ENCODE data around the gene SMG6. TPM values are rescaled to one million over a fixed set of nuclear protein-coding genes. Genes with fewer than 3 reads are reported as not detected.

Gene SMG6
- total RNA-seq, 1 donor from 2014 or later: 39.7 TPM

GRCh38 chr17:2183346-2183745, 120.2 kb downstream of the SMG6 start:
- no peaks in the 10 kb centered on the region for H3K9me3 Mint-ChIP-seq (ENCODE audit: unreplicated experiment)
- H3K27me3 ChIP-seq (ENCODE audit: insufficient read depth, low read length): no peaks in the 10 kb centered on the region
- no peaks in the 10 kb centered on the region for H3K79me2 ChIP-seq (ENCODE audit: insufficient read depth, low read length)
- peak overlapping the region; percentile 15 for H3K27ac ChIP-seq (ENCODE audit: low read depth, low read length)
- TF ChIP-seq, protein P1, sequence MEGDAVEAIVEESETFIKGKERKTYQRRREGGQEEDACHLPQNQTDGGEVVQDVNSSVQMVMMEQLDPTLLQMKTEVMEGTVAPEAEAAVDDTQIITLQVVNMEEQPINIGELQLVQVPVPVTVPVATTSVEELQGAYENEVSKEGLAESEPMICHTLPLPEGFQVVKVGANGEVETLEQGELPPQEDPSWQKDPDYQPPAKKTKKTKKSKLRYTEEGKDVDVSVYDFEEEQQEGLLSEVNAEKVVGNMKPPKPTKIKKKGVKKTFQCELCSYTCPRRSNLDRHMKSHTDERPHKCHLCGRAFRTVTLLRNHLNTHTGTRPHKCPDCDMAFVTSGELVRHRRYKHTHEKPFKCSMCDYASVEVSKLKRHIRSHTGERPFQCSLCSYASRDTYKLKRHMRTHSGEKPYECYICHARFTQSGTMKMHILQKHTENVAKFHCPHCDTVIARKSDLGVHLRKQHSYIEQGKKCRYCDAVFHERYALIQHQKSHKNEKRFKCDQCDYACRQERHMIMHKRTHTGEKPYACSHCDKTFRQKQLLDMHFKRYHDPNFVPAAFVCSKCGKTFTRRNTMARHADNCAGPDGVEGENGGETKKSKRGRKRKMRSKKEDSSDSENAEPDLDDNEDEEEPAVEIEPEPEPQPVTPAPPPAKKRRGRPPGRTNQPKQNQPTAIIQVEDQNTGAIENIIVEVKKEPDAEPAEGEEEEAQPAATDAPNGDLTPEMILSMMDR (IDR thresholded peaks at IDR 0.05; ENCODE audit: insufficient read depth, low read depth, low read length): no peak
- no peak for TF ChIP-seq EZH2 (IDR thresholded peaks at IDR 0.05; ENCODE audit: insufficient read depth, low read length)
- H4K20me1 ChIP-seq (ENCODE audit: insufficient read depth, low read length): no peaks in the 10 kb centered on the region
- no peak for DNase-seq (ENCODE audit: low read depth)
- peak overlapping the region; percentile 10 for H3K9ac ChIP-seq (ENCODE audit: low read length)
- H2AFZ ChIP-seq (ENCODE audit: low read depth, low read length): no peak overlapping the region
- H3K36me3 Mint-ChIP-seq (ENCODE audit: low read depth, unreplicated experiment): peaks cover 39% of the 10 kb centered on the region
- no peak overlapping the region for H3K4me3 Mint-ChIP-seq (ENCODE audit: unreplicated experiment)
- H3K27me3 Mint-ChIP-seq (ENCODE audit: low read depth, unreplicated experiment): no peaks in the 10 kb centered on the region
- no peak overlapping the region for H3K4me3 ChIP-seq (ENCODE audit: insufficient read depth, low read depth, low read length)
- H3K4me1 ChIP-seq (ENCODE audit: insufficient read depth, low read length): peaks cover 44% of the 10 kb centered on the region
- no peaks in the 10 kb centered on the region for H3K9me3 ChIP-seq (ENCODE audit: insufficient read depth, low read depth, low read length)
- H3K4me2 ChIP-seq (ENCODE audit: low read length): no peak overlapping the region
- peak overlapping the region; percentile 67 for H3K27ac Mint-ChIP-seq (ENCODE audit: unreplicated experiment)
- FAIRE-seq: peak; percentile 50
- peaks cover 12% of the 10 kb centered on the region for H3K36me3 ChIP-seq (ENCODE audit: insufficient read depth, low read length)
- peaks cover 32% of the 10 kb centered on the region for H3K4me1 Mint-ChIP-seq (ENCODE audit: low read depth, unreplicated experiment)

- H3K27me3 ChIP-seq (ENCODE audit: insufficient read depth, low read length): no peaks in the 10 kb centered on the region
- H3K36me3 ChIP-seq (ENCODE audit: insufficient read depth, low read length): peaks cover 8% of the 10 kb centered on the region
- H3K4me2 ChIP-seq (ENCODE audit: low read length): peak overlapping the region; percentile 30
- H3K9ac ChIP-seq (ENCODE audit: low read length): peak overlapping the region; percentile 70
- FAIRE-seq (peak; percentile 9), DNase-seq (ENCODE audit: low read depth) (no peak)
- Mint-ChIP-seq H3K4me1 (ENCODE audit: low read depth, unreplicated experiment) (peaks cover 39% of the 10 kb centered on the region), H3K27ac (ENCODE audit: unreplicated experiment) (peak overlapping the region; percentile 95), H3K9me3 (ENCODE audit: unreplicated experiment) (no peaks in the 10 kb centered on the region), H3K4me3 (ENCODE audit: unreplicated experiment) (peak overlapping the region; percentile 60), H3K36me3 (ENCODE audit: low read depth, unreplicated experiment) (peaks cover 38% of the 10 kb centered on the region), H3K27me3 (ENCODE audit: low read depth, unreplicated experiment) (no peaks in the 10 kb centered on the region)
- no peak overlapping the region for H3K4me3 ChIP-seq (ENCODE audit: insufficient read depth, low read depth, low read length)
- peak overlapping the region; percentile 79 for H3K27ac ChIP-seq (ENCODE audit: low read depth, low read length)
- TF ChIP-seq, protein P1 (IDR thresholded peaks at IDR 0.05; ENCODE audit: insufficient read depth, low read depth, low read length): no peak
- TF ChIP-seq EZH2 (IDR thresholded peaks at IDR 0.05; ENCODE audit: insufficient read depth, low read length): no peak
- H4K20me1 ChIP-seq (ENCODE audit: insufficient read depth, low read length): no peaks in the 10 kb centered on the region
- no peaks in the 10 kb centered on the region for H3K9me3 ChIP-seq (ENCODE audit: insufficient read depth, low read depth, low read length)
- H3K79me2 ChIP-seq (ENCODE audit: insufficient read depth, low read length): peaks cover 11% of the 10 kb centered on the region
- H3K4me1 ChIP-seq (ENCODE audit: insufficient read depth, low read length): peaks cover 57% of the 10 kb centered on the region
- H2AFZ ChIP-seq (ENCODE audit: low read depth, low read length): peak overlapping the region; percentile 22
These were observed 121.6 kb downstream of the SMG6 start for GRCh38 chr17:2181897-2182448.

- Histone ChIP-seq H3K4me3 (ENCODE audit: insufficient read depth, low read depth, low read length) (no peak overlapping the region), H3K36me3 (ENCODE audit: insufficient read depth, low read length) (peaks cover 8% of the 10 kb centered on the region), H3K9ac (ENCODE audit: low read length) (peak overlapping the region; percentile 70), H3K79me2 (ENCODE audit: insufficient read depth, low read length) (peaks cover 11% of the 10 kb centered on the region), H3K27me3 (ENCODE audit: insufficient read depth, low read length) (no peaks in the 10 kb centered on the region), H4K20me1 (ENCODE audit: insufficient read depth, low read length) (no peaks in the 10 kb centered on the region), H3K4me2 (ENCODE audit: low read length) (peak overlapping the region; percentile 30), H3K9me3 (ENCODE audit: insufficient read depth, low read depth, low read length) (no peaks in the 10 kb centered on the region), H3K4me1 (ENCODE audit: insufficient read depth, low read length) (peaks cover 57% of the 10 kb centered on the region), H2AFZ (ENCODE audit: low read depth, low read length) (peak overlapping the region; percentile 22), H3K27ac (ENCODE audit: low read depth, low read length) (peak overlapping the region; percentile 79)
- DNase-seq (ENCODE audit: low read depth) (peak; percentile 96), FAIRE-seq (peak; percentile 91)
- Mint-ChIP-seq H3K27ac (ENCODE audit: unreplicated experiment) (peak overlapping the region; percentile 95), H3K36me3 (ENCODE audit: low read depth, unreplicated experiment) (peaks cover 33% of the 10 kb centered on the region), H3K27me3 (ENCODE audit: low read depth, unreplicated experiment) (no peaks in the 10 kb centered on the region), H3K4me1 (ENCODE audit: low read depth, unreplicated experiment) (peaks cover 44% of the 10 kb centered on the region), H3K9me3 (ENCODE audit: unreplicated experiment) (no peaks in the 10 kb centered on the region), H3K4me3 (ENCODE audit: unreplicated experiment) (peak overlapping the region; percentile 60)
- TF ChIP-seq EZH2 (IDR thresholded peaks at IDR 0.05; ENCODE audit: insufficient read depth, low read length): no peak
- TF ChIP-seq, protein P1 (IDR thresholded peaks at IDR 0.05; ENCODE audit: insufficient read depth, low read depth, low read length): no peak
These were observed 122.2 kb downstream of the SMG6 start for GRCh38 chr17:2181206-2181896.

Data from astrocyte (in vitro differentiated cells and primary cell).